HepG2 (cell line): ENCODE measurements around the gene ARMC8. TPM values are rescaled to one million over a fixed set of nuclear protein-coding genes. Genes with fewer than 3 reads are reported as not detected.

ENCODE experiments used
- ATAC-seq: fragments of 200-7000 bp; cut with Tn5 transposase; 3 replicates; pipeline ENCODE4 v1.9.1; 2020; ENCODE audit warnings: mild to moderate bottlenecking, moderate library complexity
- BruUV-seq: library from RNA; stranded (reverse); fragments of 400-500 nt; replicated peaks from 2 replicates; lab custom pipeline; 2021; lab: Mats Ljungman, UMichigan
- CTCF ChIA-PET: fragments of 300-600 bp; formaldehyde crosslinking; extraction: SDS; loops from one replicate; lab custom pipeline; 2021; ENCODE audit warnings: low total read pairs, inconsistent platforms, low intra/inter-chr PET ratio; lab: Yijun Ruan, JAX
- POLR2A ChIA-PET: fragments of 350-600 bp; sonication (Branson Sonifier 250); formaldehyde crosslinking; loops from one replicate; lab custom pipeline; 2020; ENCODE audit warnings: antibody characterized with exemption, inconsistent platforms; lab: Yijun Ruan, JAX
- DNase-seq: peaks from one replicate; pipeline ENCODE4 v3.0.0-alpha.2; 2015; ENCODE audit warnings: low spot score
- FAIRE-seq: peaks from 3 replicates; lab custom pipeline; 2011; peaks lifted over from hg19 to GRCh38; lab: Jason Lieb, UNC
- H2AFZ ChIP-seq: one replicate; pipeline ENCODE4 v1.6.1; 2011; ENCODE audit warnings: low read length, inconsistent platforms
- H3K27ac ChIP-seq: fragments of 300-600 bp; 3 replicates; pipeline ENCODE4 v1.8.0; 2011; ENCODE audit warnings: mixed run types, mild to moderate bottlenecking, mixed read lengths, low read length, inconsistent platforms; ENCODE audit not compliant: insufficient read depth; ENCODE audit errors: extremely low read length
- H3K27me3 ChIP-seq, 2 experiments: fragments of 200-600 bp in 1 of 2; 2 replicates in 1 of 2; 3 replicates in 1 of 2; pipeline versions ENCODE4 v1.6.0 to v1.8.0; 2011; ENCODE audit warnings: low read length in 2 of 2, mild to moderate bottlenecking in 2 of 2, moderate library complexity in 2 of 2, inconsistent platforms in 1 of 2; ENCODE audit not compliant: insufficient read depth in 2 of 2, control insufficient read depth in 1 of 2
- H3K36me3 ChIP-seq, 2 experiments: fragments of 200-600 bp in 1 of 2; replicated peaks in 1 of 2; 2 replicates in 1 of 2; 3 replicates in 1 of 2; pipeline versions ENCODE4 v1.5.1 to v1.8.0; 2011; ENCODE audit warnings: low read length in 2 of 2, inconsistent platforms in 1 of 2; ENCODE audit not compliant: insufficient read depth in 2 of 2, control insufficient read depth in 1 of 2
- H3K4me1 ChIP-seq: 2 replicates; pipeline ENCODE4 v1.5.1; 2012; ENCODE audit warnings: low read length, inconsistent platforms; ENCODE audit not compliant: insufficient read depth
- H3K4me2 ChIP-seq: 2 replicates; pipeline ENCODE4 v1.6.0; 2011; ENCODE audit warnings: low read depth, low read length, inconsistent platforms
- H3K4me3 ChIP-seq, 3 experiments: fragments of 200-600 bp in 1 of 3; sonication (generic), shearing (Covaris generic) in 1 of 3; replicated peaks in 1 of 3; 2 replicates each; pipeline ENCODE4 v1.5.1; 2011 to 2016; ENCODE audit warnings: low read length in 3 of 3, inconsistent platforms in 2 of 3, low read depth in 2 of 3, mild to moderate bottlenecking in 2 of 3, control low read depth in 1 of 3, mixed read lengths in 1 of 3; ENCODE audit not compliant: insufficient read depth in 1 of 3
- H3K79me2 ChIP-seq: one replicate; pipeline ENCODE4 v1.6.1; 2011; ENCODE audit warnings: low read length, inconsistent platforms; ENCODE audit not compliant: insufficient read depth
- H3K9ac ChIP-seq: 2 replicates; pipeline ENCODE4 v1.6.0; 2011; ENCODE audit warnings: mild to moderate bottlenecking, low read depth, low read length, inconsistent platforms; ENCODE audit not compliant: insufficient read depth
- H3K9me3 ChIP-seq: 2 replicates; pipeline ENCODE4 v1.5.1; 2012; ENCODE audit warnings: mild to moderate bottlenecking, low read length
- H4K20me1 ChIP-seq: 2 replicates; pipeline ENCODE4 v1.6.0; 2011; ENCODE audit warnings: inconsistent platforms, mild to moderate bottlenecking, low read length, moderate library complexity; ENCODE audit not compliant: insufficient read depth
- FOXP4 ChIP-seq: sonication (generic); formaldehyde crosslinking; IDR thresholded peaks from 2 replicates; pipeline ENCODE4 v1.4.0; 2020; ENCODE audit warnings: missing genetic modification reagents
- HOXA5 ChIP-seq: sonication (generic); formaldehyde crosslinking; IDR thresholded peaks from 2 replicates; pipeline ENCODE4 v1.4.0; 2020; ENCODE audit warnings: missing genetic modification reagents
- MED8 ChIP-seq: sonication (generic); formaldehyde crosslinking; IDR thresholded peaks from 2 replicates; pipeline ENCODE4 v1.8.1; 2023; ENCODE audit warnings: mild to moderate bottlenecking, missing genetic modification reagents; ENCODE audit not compliant: insufficient replicate concordance
- REXO4 ChIP-seq: sonication (generic); formaldehyde crosslinking; IDR thresholded peaks from 2 replicates; pipeline ENCODE4 v1.8.0; 2022; ENCODE audit warnings: missing genetic modification reagents, mild to moderate bottlenecking, borderline replicate concordance
- RFX3 ChIP-seq: IDR thresholded peaks from 2 replicates; pipeline ENCODE4 v1.6.1; 2016; ENCODE audit warnings: missing biosample characterization, missing genetic modification reagents
- SRY ChIP-seq: sonication (generic); formaldehyde crosslinking; IDR thresholded peaks from 2 replicates; pipeline ENCODE4 v1.8.0; 2022; ENCODE audit warnings: mild to moderate bottlenecking, missing genetic modification reagents
- ZNF333 ChIP-seq: sonication (generic); formaldehyde crosslinking; IDR thresholded peaks from 2 replicates; pipeline ENCODE4 v1.4.0; 2020; ENCODE audit warnings: mild to moderate bottlenecking, missing genetic modification reagents, borderline replicate concordance
- ZNF780A ChIP-seq: sonication (generic); formaldehyde crosslinking; IDR thresholded peaks from 2 replicates; pipeline ENCODE4 v1.8.0; 2022; ENCODE audit warnings: mild to moderate bottlenecking, missing genetic modification reagents, moderate library complexity
- WGBS: methylation state at CpG from one replicate; pipeline ENCODE4 v1.1.6; 2017; ENCODE audit warnings: low lambda C conversion rate; 5-methylcytosine and 5-hydroxymethylcytosine counted together
- in situ Hi-C: cut with HindIII; loops from 2 replicates; pipeline ENCODE4 v1.10.0; 2017; ENCODE audit warnings: low pct_unique_long_range_greater_than_20kb; ENCODE audit not compliant: extremely low pct_ligation_motif_present
- intact Hi-C: fragments of 100-400 bp; cut with micrococcal nuclease; formaldehyde crosslinking; loops from one replicate; pipeline ENCODE4 v1.10.0; 2022; ENCODE audit not compliant: unreplicated experiment
- polyA plus RNA-seq, 8 experiments: library from polyadenylated mRNA; depleted of rRNA in 3 of 8; stranded (reverse) in 7 of 8; unstranded in 1 of 8; fragments of >200 nt; fragmentation: Illumina TruSeq in 4 of 8; extraction: Trizol in 4 of 8; gene quantifications; 2 replicates each; pipeline versions ENCODE4 v1.2.1 to v1.2.3, GENCODE V29; 2011 to 2016; ENCODE audit warnings: low read depth in 4 of 8, missing spikeins in 1 of 8, mixed read lengths in 1 of 8; ENCODE audit not compliant: insufficient read depth in 1 of 8
- total RNA-seq, 5 experiments: library from RNA; depleted of rRNA; stranded (reverse); fragments of >200 nt; fragmentation: Illumina TruSeq; extraction: Trizol; gene quantifications; 2 replicates each; pipeline ENCODE4 v1.2.3, GENCODE V29; 2016; ENCODE audit warnings: low read depth in 1 of 5
- TF ChIP-seq, protein P1 (sequence below): sonication (generic); formaldehyde crosslinking; IDR thresholded peaks from 2 replicates; pipeline ENCODE4 v1.5.0; 2020; ENCODE audit warnings: missing genetic modification reagents

ARMC8 gene
- total and polyA plus RNA-seq, 2 of the 13 experiments (the other 11 are each of a cell fraction or from before 2014, with no cell fraction given), result 38.9 to 55.3 TPM

- Histone ChIP-seq H3K79me2 (no peaks in the 10 kb centered on the region), H3K9ac (no peak overlapping the region), H3K4me2 (no peak overlapping the region), H3K9me3 (no peaks in the 10 kb centered on the region), H3K27ac (no peak overlapping the region), H3K36me3 (peaks cover 3 to 41% of the 10 kb centered on the region in 2 experiments; a peak in 3 of 5 replicates), H4K20me1 (no peaks in the 10 kb centered on the region), H2AFZ (no peak overlapping the region), H3K4me1 (no peaks in the 10 kb centered on the region), H3K27me3 (no peaks in the 10 kb centered on the region), H3K4me3 (no peak overlapping the region)
- TF ChIP-seq ZNF780A (CRISPR knock-in tag) (no peak), FOXP4 (CRISPR knock-in tag) (no peak), REXO4 (no peak)
- TF ChIP-seq, protein P1, sequence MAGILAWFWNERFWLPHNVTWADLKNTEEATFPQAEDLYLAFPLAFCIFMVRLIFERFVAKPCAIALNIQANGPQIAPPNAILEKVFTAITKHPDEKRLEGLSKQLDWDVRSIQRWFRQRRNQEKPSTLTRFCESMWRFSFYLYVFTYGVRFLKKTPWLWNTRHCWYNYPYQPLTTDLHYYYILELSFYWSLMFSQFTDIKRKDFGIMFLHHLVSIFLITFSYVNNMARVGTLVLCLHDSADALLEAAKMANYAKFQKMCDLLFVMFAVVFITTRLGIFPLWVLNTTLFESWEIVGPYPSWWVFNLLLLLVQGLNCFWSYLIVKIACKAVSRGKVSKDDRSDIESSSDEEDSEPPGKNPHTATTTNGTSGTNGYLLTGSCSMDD (CRISPR knock-in tag), result no peak
- intact Hi-C loops, result no loop called here
- no peak for ATAC-seq
- CTCF ChIA-PET, result no interaction called here
- DNase-seq, result no peak
- POLR2A ChIA-PET, result no interaction called here
- in situ Hi-C loops, result no loop called here
- 97% methylated on average over 9 of the region's 9 CpGs for WGBS
- no TSS peak for BruUV-seq
- FAIRE-seq, result no peak
These were observed 57.9 kb downstream of the ARMC8 start for GRCh38 chr3:138245026-138245425.

- no peak overlapping the region for H3K4me3 ChIP-seq
- BruUV-seq, result no TSS peak
- H3K27ac ChIP-seq, result no peak overlapping the region
- no peaks in the 10 kb centered on the region for H4K20me1 ChIP-seq
- DNase-seq (no peak), FAIRE-seq (no peak), ATAC-seq (no peak)
- no peaks in the 10 kb centered on the region for H3K79me2 ChIP-seq
- H3K27me3 ChIP-seq, result no peaks in the 10 kb centered on the region
- intact Hi-C loops, result no loop called here
- H3K9ac ChIP-seq, result no peak overlapping the region
- H3K36me3 ChIP-seq, result peaks cover 3 to 12% of the 10 kb centered on the region in 2 experiments; a peak in 3 of 5 replicates
- H3K4me1 ChIP-seq, result no peaks in the 10 kb centered on the region
- H3K4me2 ChIP-seq, result no peak overlapping the region
- ChIA-PET POLR2A (no interaction called here), CTCF (no interaction called here)
- no peak overlapping the region for H2AFZ ChIP-seq
- TF ChIP-seq RFX3 (CRISPR knock-in tag) (no peak), HOXA5 (CRISPR knock-in tag) (no peak), SRY (no peak), MED8 (CRISPR knock-in tag) (no peak), ZNF333 (no peak)
- H3K9me3 ChIP-seq, result no peaks in the 10 kb centered on the region
- in situ Hi-C loops, result no loop called here
These were observed 62.5 kb downstream of the ARMC8 start for GRCh38 chr3:138249636-138250035.
